SKM-1 treated with dmso at 0.1 percent for 144 hours (cell line): Measurements from ENCODE around the gene TCAF2.
"Not testable (repeated sequence)": the region's sequence is repeated elsewhere in the genome, so short reads cannot be mapped to it uniquely, and the experiment has no call there.

Experiments used
- DNase-seq: peaks from one replicate; lab custom pipeline; 2025; ENCODE audit not compliant: unreplicated experiment; lab: John Stamatoyannopoulos, UW

TCAF2 gene

GRCh38 chr7:143620646-143621045 lies at the start of gene TCAF2:
TSS of gene TCAF2 (plus strand) at chr7:143620974.
- DNase-seq, result not testable (repeated sequence)

GRCh38 chr7:143571501-143571900 lies 49.3 kb upstream of the TCAF2 start, which contains the start of gene CTAGE15:
TSS of gene CTAGE15 (plus strand) at chr7:143571801. CDS start at chr7:143571818, 17 bp downstream.
- not testable (repeated sequence) for DNase-seq

- not testable (repeated sequence) for DNase-seq
These were observed 32.6 kb upstream of the TCAF2 start for GRCh38 chr7:143588183-143588582.

- DNase-seq, result not testable (repeated sequence)
These were observed 30.9 kb upstream of the TCAF2 start for GRCh38 chr7:143589897-143590296.

GRCh38 chr7:143598086-143598485 lies 22.7 kb upstream of the TCAF2 start:
- DNase-seq, result not testable (repeated sequence)

GRCh38 chr7:143603549-143603948 lies 17.2 kb upstream of the TCAF2 start:
- not testable (repeated sequence) for DNase-seq

- not testable (repeated sequence) for DNase-seq
These were observed 14.7 kb upstream of the TCAF2 start for GRCh38 chr7:143606088-143606487.

GRCh38 chr7:143615545-143615944 lies 5.2 kb upstream of the TCAF2 start:
- not testable (repeated sequence) for DNase-seq

GRCh38 chr7:143617204-143617603 lies 3.6 kb upstream of the TCAF2 start:
- not testable (repeated sequence) for DNase-seq

- DNase-seq, result not testable (repeated sequence)
These were observed 716 bp upstream of the TCAF2 start for GRCh38 chr7:143620058-143620457.

GRCh38 chr7:143621175-143621574 lies 401 bp downstream of the TCAF2 start:
- DNase-seq, result not testable (repeated sequence)

- DNase-seq, result not testable (repeated sequence)
These were observed 1.4 kb downstream of the TCAF2 start for GRCh38 chr7:143622130-143622529.

GRCh38 chr7:143630653-143631052 lies 9.9 kb downstream of the TCAF2 start:
- not testable (repeated sequence) for DNase-seq

GRCh38 chr7:143632506-143632905 lies 11.7 kb downstream of the TCAF2 start:
- DNase-seq, result not testable (repeated sequence)

- not testable (repeated sequence) for DNase-seq
These were observed 12.3 kb downstream of the TCAF2 start for GRCh38 chr7:143633013-143633618.

GRCh38 chr7:143635364-143636240 lies 14.8 kb downstream of the TCAF2 start:
- not testable (repeated sequence) for DNase-seq

GRCh38 chr7:143639372-143639771 lies 18.6 kb downstream of the TCAF2 start:
- DNase-seq, result not testable (repeated sequence)

GRCh38 chr7:143640528-143641189 lies 19.9 kb downstream of the TCAF2 start:
- not testable (repeated sequence) for DNase-seq

- DNase-seq, result not testable (repeated sequence)
These were observed 25.8 kb downstream of the TCAF2 start for GRCh38 chr7:143646598-143646997.

GRCh38 chr7:143649902-143650301 lies 29.1 kb downstream of the TCAF2 start:
- not testable (repeated sequence) for DNase-seq

- DNase-seq, result not testable (repeated sequence)
These were observed 29.7 kb downstream of the TCAF2 start for GRCh38 chr7:143650447-143650846.
